NCI-H2107 treated with DMSO at 0.1 percent for 48 hours (cell line): ENCODE data around the gene PTCH1.

Source experiments
- DNase-seq: peaks from one replicate; lab custom pipeline; 2025; ENCODE audit not compliant: unreplicated experiment; lab: John Stamatoyannopoulos, UW

PTCH1 gene

DNA sequence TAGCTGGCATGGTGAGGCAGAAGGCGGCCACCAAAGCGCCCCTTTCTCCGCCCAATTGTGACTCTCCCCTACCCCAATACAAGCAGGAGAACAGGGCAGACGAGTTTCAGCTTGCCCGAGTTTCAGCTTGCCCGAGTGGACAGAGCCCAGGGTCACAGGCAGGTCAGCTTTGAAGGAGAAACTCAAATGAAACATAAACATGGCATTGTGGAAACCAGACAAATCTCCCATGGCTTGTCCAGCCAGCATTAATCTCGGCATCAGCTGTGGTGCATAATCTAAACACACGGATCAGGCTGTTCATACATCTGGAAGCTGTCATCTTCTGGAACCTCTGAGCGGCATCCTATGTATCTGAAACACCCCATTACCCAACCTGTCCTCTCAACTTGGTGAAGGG is 16.9 kb downstream of the PTCH1 start:
- no peak for DNase-seq

DNA sequence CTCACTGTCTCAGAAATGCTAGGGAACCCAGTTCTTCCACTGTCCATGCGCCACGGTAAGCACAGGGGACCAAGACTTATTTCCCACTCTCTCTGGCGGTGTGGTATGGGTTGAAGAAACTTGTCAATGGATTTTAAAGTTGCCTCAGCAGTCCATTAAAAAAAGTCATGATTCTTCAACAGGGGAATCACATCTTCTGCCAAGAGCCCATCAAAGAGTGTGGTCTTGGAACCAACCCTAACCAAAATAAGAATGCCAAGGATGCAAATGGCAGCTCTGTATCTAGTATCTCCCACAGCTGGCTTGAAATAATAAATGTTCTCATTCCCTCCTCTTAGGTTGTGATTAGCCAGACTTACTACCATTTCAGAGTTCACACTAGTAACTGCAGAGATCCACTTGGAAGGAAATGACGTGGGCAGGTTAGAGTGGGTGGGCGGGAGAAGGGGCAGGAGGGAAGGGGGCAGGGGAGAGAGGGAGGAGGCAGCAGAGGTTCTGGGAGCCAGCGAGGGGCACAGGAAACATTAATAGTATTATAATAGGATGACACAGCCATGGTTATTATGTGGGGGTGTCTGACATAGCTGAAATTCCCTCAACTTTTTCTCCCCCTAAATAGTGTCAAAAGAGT is 17.6 kb downstream of the PTCH1 start:
- no peak for DNase-seq

DNA sequence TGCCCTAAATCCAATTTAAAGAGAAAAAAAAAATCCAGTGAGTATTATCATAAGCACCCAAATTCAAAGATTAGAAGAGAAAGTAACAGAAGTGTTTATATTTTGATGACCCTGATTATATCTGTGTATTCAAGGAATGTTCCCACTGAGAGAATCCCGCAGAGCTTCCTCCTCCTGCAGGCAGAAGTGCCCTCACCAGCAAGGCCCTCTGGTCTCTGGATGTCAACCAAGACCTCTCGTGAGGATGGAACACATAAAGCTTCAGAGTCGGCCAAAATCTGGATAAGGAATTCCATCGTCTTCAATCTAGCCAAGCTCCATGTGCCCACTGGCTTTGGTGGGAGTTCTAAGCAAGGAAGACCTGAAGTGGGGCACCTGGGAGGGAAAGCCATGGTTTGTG is 18.1 kb downstream of the PTCH1 start:
- DNase-seq, result no peak

DNA sequence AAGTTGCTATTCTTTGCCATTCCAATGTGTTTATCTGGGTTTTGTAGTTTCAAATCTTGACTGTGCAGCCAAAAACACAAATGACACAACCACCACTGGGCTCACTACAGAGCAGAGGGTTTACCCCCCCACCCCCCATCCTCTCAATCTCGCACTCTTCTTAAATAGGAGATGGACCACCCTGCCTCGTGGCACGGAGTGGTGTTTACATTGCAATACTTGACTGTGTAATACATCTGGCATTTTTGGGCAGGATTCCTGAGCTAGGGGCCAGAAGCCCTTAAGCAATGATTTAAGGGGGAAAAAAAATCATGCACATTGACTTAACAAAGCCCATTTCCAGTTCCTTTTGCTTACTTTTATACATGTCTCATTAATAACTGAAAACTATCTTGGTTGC is 19.0 kb downstream of the PTCH1 start:
- DNase-seq, result no peak

DNA sequence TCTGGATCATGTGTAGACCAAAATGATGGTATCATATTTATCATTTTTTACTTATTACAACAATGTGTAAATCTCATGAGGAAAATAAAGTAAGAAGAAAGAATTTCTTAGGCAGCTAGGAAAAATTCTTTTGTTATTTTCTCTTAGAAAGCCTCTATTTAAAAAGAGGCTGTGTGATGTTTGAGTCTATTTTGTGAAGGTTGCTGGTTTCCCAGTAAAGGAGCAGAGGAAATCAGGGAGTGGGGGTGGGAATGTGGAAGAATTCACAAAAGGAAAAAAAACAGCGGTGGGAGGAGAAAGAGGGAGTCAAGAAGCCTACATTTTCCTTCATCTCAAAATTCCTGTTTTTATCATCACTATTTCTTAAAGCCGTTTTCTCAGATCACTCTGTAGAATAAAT is 20.1 kb downstream of the PTCH1 start:
- DNase-seq, result no peak

DNA sequence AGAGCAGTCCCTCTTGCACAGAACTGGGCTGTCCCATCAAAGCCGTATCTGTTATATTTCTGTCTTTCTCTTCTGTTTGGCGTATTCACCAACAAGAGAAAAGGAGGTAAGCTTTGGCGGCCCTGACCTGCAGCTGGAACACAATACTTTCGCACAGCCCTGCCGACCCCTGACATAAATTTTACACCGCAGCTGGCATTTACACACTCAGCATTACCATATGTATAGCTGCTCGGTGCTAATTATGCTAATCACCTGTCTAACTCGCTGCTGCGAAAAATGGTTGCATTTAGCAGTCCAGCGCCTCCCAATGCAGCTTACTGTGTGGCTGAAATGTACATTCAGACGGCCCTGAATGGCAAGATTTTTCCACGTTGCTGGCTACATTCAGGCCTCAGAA is 20.8 kb downstream of the PTCH1 start:
- DNase-seq, result no peak

DNA sequence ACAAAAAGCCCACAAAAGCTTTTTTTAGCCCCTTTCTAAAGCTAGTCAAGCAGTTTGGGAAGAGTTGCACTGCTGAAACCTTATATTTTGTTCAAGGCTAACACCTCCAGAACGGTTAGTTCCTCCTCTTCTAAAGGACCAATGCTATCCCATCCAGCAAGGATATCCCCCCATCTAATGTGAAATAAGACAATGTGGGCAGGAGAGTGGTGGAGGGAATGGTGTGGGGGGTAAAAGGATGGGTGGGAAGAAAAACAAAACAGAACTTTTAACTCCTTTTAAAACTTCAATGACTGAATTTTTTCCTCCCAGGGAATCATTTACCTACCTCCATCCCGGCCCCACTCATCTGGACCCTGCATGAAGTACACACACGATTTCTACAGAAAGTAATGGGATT is 21.2 kb downstream of the PTCH1 start:
- DNase-seq, result no peak

DNA sequence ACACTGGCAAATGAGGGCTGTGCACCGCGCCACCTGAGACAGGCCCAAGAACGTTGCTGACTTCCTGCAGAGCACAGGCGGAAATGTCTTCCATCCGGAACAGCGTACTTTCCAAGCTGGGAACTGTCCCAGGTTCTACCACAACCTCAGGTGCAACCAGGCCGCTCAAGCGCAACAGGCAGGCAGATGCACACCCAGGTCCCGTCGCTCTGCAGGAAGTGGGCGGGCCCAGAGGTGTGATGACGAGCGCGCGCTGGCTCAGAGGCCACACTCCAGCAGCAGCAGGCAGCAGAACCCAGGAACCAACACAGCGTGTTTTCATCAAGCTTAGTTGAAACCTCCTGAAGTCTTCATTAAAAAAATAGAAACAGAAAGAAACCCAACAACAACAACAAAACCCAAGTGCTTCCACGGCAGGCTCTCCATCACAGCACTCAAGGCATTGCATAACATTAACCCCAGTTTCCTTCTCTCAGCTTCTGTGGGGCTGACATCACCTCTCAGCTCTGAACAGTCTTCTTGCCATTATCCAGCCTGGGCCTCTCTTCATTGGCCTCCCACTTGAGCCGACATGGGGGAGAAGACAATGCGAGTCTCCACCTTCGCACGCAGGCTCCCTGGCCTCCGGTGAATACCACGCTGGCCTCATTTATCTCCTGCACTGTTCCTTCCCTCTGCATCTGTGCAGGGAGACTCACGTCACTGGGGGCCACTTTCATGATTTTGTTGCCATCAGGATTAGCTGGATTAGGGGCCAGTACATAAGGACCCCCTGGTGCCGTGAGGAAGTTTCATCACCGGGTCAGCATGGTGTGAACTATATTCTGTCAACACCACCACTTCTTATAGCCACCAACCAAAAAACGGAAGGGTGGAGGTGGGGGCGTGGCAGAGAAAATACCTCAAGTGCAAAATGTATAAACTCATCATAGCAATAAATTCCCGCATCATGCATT is 22.1 kb downstream of the PTCH1 start:
- DNase-seq, result peak; percentile 89

DNA sequence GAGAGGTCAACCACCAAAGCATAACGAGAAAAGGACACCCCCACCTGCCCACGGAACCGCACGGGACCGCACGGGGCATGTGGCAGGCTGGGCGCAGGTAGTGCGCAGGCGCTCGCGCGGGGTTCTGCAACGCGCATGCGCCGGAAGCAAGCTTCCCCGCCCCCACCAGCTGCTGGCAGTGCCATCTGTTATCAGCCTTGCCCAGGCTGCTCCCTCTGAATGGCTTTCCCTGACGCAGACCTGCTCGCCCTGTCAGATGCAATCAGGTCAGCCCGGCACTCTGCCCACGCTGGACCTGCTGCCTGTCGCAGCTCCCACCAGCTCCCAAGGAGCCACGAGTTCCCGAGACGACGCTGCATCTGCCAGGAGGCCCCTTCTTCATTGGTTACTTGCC is 22.8 kb downstream of the PTCH1 start:
- DNase-seq, result peak; percentile 67

DNA sequence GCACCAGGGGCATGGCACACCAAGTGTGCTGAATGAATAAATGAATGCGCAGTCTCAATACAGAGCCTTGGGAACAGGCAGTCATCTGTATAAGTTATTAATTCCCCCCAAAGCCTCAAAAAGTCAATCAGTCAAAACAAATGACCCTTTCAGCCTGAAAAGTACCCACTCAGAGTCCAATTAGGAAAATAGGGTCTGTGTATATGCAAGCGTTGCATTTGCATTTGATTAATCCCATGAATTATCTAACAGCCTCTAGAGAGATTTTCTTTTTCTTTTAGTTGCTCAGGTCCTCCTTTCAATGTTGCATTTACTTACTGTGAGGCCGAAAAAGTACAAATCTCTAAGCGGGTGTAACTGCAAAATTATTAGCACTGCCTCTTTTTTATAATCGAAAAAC is 23.4 kb downstream of the PTCH1 start:
- DNase-seq, result no peak

DNA sequence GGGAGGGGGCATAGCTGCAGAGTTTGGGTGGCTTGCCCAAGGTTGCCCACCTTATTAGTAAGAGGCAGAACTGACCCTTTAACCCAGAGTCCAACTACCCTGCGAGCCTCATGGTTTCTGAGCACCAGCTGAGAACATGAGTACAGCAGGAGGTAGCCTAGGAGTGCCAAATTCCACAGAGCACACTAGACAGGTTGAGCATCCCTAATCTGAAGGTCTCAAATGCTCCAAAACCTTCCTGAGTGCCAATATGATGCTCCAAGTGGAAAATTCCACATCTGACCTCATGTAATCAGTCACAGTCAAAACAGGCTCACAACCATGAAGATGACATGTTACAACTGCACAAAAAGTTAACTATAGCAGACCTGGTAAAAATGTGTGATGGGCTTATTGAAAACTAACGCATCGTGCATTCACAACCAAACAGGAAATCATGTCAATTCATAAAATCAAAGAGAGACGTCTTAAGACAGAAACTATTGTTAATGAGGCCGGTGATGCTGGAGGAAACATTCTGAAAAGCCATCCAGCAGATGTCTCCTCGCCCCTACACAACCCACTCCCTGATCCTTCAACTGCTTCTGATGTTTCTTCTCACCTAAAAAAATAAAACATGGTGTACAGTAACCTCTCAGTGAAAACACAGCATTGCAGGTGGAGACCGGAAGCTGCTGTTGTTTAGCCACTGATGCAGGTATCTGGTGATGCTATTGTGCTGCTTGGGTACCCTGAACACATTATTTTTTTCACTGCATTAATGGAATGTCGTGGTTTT is 25.0 kb downstream of the PTCH1 start:
- DNase-seq, result no peak

DNA sequence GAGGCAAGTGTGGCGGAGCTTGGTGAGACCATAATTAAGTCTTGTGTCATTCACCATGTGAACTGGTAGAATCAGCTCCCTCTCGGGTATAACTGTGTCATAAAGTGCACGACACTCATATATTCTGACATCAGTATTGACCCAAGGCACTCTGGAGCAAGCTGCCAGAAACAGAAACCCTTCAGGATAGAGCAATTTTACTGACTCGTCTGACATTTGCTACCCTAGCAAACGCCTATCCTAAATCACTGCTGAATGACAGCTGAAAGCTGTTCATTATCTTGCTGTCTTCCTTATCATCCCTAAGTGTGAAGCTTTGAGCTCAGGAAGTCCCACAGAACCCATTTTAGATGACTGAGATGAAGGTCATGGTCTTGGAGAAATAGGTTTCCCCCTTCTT is 27.8 kb downstream of the PTCH1 start:
- DNase-seq, result no peak

DNA sequence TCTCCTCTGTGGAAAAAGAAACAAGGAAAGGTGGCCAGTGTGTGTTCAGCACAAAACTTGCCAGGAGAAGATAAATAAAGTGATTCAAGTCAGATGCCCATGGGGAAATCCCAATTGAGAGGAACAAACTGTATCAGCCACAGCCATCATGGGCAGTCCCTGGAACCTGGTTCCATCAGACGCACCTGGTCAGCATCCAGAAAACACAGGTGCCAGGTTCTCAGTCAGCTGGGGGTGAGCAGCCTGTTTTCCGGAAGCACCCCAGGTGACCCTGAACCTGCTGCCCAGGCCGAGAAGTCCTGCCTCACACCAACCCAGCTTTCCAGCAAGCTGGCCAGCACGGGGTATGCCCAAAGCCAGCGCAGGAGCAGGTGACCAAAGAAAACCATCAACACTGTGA is 30.5 kb downstream of the PTCH1 start:
- no peak for DNase-seq

DNA sequence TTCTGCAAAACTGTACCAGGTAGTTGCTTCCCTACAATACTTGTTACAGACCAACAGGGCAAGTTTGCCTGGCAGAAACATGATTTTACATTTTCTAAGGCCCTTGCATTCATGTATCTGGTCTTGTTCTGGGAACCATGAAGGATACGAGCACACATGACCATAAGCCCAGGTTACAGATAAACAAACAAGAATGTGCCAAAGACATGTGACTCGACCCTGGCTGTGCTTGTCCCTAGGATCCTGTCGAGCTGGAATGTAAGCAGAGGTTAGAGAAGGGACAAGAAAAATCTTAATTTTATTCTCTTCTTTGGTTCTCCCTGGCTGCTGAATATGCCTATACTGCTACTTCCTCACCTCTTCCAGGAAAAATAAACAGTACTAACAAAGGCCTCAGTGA is 32.5 kb downstream of the PTCH1 start:
- no peak for DNase-seq

DNA sequence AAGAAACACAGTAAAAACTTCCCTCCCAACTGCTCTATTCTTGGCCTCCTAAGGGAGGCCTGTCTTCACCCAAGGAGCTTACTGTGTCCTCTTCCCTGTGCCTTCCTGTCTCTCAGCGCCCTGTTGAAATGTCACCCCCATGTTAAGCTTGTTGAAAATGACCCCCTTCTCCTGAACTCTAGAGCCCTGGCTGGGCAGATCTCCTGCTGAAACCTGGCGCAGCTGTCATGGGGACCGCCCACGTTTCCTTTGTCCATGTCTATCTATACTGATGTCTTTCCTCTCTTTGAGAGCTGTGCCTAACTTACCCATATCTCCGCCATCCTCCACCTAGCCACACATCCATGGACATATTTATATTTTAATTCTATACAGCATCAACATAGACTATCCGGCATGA is 33.3 kb downstream of the PTCH1 start:
- DNase-seq, result no peak

DNA sequence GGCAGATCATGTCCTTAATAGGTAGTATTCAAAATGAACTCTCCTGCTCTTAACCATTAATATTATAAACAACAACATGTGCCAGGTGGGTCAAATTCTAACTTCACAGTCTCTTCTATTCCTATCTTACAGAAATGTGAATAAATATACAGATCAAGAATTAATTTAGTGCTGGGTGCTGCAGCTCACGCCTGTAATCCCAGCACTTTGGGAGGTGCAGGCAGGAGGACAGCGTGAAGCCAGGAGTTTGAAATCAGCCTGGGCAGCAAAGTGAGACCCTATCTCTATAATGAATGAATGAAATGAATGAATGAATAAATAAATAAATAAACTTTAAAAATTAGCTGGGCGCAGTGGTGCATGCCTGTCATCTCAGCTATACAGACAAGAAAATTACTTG is 34.1 kb downstream of the PTCH1 start:
- no peak for DNase-seq

DNA sequence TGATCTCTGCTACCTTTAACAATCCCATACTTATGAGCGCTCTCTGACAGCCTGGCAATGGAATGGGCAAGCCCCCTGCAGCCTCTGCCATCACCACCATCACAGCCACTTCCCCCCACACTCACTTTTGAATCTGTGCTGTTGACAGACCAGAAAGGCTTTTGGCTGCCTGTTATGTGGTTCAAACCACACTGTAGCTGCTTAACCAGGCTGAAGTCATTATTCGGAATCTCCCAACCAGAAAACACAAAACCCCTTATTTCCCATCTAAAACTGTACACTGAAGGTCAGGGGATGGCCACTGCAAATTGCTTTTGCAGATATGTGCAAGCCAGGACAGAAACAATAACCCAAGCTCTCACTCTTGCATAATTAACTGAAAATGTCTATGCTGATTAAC is 35.8 kb downstream of the PTCH1 start:
- no peak for DNase-seq

DNA sequence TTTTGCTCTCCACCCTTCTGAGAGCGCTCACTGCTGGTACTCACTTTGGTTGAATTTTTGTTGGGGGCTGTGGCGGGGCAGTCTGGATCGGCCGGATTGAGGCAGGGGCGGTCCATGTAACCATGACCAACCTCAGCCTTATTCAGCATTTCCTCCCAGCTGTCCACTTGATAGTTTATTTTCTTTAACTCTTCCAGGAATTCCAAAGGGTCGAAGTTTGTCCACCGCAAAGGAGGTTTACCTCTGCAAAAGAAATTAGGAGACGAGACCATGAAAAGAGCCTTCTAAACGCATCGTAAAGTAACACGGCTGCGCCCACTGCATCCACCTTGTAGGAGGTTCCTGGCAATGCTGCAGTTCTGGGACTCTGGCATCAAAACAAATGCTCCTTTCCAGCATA is 36.4 kb downstream of the PTCH1 start:
- DNase-seq, result no peak

DNA sequence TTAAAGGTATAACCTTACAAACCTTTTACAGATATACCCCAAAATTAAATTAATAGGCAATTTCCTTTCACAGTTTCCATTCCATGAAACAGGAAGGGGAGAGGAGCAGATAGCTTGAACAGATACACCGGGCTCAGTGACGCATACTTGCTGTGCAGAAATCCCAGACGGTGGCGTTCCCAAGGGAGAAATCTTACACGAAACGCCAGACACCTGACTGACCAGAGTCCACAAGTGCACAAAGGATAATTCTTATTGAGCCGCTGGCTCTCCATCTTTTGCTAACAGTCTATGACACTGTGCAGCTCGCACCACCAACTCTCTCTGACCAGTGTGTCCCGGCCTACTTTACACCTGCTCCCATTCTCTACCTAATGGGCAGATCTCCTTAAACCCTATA is 37.4 kb downstream of the PTCH1 start:
- no peak for DNase-seq

DNA sequence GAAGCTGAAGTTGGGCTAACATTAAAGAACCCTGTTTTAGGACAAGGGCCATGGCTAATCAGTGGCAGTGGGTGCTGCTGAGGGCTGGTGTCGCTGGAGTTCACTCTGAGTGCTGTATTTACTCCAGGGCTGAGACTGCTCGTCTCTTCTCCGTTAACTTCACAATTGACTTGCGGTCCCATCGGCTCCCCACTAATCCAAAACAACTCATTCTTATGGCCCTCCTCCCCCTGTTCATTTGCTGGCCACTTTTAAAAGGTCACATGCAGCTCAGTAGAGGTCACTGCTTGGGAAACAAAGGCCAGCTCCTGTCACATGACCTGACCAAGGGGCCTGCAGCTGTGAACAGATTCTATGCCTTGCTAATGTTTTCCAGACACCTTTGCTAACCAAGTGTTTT is 38.4 kb downstream of the PTCH1 start:
- no peak for DNase-seq

DNA sequence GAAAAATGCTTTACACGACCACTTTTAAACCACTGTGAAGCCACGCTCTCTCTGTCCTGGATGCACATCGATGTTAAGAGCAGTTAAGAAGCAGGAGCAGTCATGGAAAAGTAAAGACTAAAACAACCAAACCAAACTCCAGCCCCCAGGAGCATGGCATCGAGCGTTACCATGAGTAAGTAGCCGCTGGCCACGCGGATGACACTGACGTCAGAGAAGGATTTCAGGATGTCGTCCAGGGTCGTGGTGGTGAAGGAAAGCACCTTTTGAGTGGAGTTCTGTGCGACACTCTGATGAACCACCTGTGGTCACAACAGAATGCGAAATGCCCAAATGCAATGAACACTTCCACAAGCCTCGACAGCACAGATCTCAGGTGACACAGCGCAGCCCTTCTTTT is 38.9 kb downstream of the PTCH1 start:
- no peak for DNase-seq

DNA sequence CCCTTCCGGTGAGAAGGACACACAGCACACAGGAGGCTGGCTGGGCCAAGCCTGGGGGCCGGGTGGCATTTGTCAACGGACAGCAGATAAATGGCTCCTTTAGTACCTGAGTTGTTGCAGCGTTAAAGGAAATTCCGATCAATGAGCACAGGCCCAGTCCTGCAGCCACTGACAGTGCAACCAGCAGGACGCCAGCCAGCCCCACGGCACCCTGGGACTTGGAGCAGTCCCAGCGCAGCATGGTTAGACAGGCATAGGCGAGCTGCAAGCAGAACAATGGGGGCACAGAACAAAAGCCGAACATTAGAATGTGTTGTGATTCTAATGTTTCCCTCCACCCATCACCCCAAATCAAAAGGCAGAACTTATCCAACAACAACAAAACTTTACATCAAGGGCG is 39.3 kb downstream of the PTCH1 start:
- DNase-seq, result no peak
